ENCODE data around the gene ZBTB48.

DNA sequence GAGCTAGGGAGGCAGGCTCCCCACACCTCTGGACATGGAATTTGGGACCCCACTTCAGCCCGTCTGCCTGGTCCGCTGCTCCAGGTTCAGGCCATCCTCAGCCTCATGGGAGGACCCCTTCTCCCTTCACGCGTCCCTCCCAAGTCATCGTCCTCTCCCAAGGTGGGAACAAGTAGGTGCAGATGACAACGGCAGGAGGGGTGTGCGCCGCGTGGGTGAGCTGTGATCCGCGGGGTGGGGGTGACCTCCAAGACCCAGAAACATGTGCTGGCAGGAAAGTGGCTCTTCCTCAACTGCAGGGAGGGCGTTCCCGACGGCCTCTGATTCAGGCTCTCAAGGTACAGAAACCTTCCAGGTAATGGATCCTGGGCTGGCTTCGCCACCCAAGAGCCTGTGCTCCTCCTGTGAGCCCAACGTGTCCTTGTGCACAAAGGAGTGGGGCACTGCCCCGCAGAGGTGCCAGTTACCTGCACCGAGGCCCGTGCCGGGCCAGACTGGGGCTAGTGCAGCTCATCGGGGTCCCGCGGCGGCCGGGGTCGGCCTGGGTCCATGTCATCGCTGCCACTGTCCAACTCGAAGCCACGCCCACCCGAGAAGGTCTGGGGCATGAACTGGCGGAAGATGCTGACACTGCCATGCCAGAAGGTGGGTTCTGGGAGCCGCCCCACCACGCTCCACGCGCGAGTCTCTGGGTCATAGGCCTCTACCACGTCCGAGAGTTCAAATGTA is 13.2 kb downstream of the ZBTB48 start:
- TF ChIP-seq, protein P1, sequence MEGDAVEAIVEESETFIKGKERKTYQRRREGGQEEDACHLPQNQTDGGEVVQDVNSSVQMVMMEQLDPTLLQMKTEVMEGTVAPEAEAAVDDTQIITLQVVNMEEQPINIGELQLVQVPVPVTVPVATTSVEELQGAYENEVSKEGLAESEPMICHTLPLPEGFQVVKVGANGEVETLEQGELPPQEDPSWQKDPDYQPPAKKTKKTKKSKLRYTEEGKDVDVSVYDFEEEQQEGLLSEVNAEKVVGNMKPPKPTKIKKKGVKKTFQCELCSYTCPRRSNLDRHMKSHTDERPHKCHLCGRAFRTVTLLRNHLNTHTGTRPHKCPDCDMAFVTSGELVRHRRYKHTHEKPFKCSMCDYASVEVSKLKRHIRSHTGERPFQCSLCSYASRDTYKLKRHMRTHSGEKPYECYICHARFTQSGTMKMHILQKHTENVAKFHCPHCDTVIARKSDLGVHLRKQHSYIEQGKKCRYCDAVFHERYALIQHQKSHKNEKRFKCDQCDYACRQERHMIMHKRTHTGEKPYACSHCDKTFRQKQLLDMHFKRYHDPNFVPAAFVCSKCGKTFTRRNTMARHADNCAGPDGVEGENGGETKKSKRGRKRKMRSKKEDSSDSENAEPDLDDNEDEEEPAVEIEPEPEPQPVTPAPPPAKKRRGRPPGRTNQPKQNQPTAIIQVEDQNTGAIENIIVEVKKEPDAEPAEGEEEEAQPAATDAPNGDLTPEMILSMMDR (IDR thresholded peaks at IDR 0.05) = no peak
- TF ChIP-seq REST (IDR thresholded peaks at IDR 0.05; ENCODE audit: low read depth, low read length) = no peak
- no peak for TF ChIP-seq RAD21 (IDR thresholded peaks at IDR 0.05; ENCODE audit: low read length)
- no peak for TF ChIP-seq NFIC (IDR thresholded peaks at IDR 0.05; ENCODE audit: borderline replicate concordance)
- no peak for TF ChIP-seq SMC3 (IDR thresholded peaks at IDR 0.05; ENCODE audit: low read depth, low read length)
- TF ChIP-seq, protein P2, sequence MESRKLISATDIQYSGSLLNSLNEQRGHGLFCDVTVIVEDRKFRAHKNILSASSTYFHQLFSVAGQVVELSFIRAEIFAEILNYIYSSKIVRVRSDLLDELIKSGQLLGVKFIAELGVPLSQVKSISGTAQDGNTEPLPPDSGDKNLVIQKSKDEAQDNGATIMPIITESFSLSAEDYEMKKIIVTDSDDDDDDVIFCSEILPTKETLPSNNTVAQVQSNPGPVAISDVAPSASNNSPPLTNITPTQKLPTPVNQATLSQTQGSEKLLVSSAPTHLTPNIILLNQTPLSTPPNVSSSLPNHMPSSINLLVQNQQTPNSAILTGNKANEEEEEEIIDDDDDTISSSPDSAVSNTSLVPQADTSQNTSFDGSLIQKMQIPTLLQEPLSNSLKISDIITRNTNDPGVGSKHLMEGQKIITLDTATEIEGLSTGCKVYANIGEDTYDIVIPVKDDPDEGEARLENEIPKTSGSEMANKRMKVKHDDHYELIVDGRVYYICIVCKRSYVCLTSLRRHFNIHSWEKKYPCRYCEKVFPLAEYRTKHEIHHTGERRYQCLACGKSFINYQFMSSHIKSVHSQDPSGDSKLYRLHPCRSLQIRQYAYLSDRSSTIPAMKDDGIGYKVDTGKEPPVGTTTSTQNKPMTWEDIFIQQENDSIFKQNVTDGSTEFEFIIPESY (IDR thresholded peaks at IDR 0.05; ENCODE audit: borderline replicate concordance, low read depth) = no peak
- no peak for TF ChIP-seq EP300 (IDR thresholded peaks at IDR 0.05; ENCODE audit: borderline replicate concordance in 1 of 2, low read depth in 1 of 2, low read length in 1 of 2)

Measured in SK-N-SH (cell line).